ENCODE measurements around the gene SIX6. TPM values are rescaled to one million over a fixed set of nuclear protein-coding genes. Genes with fewer than 3 reads are reported as not detected.

SIX6 gene
- total RNA-seq, 1 experiment from 2014 or later: not detected

DNA sequence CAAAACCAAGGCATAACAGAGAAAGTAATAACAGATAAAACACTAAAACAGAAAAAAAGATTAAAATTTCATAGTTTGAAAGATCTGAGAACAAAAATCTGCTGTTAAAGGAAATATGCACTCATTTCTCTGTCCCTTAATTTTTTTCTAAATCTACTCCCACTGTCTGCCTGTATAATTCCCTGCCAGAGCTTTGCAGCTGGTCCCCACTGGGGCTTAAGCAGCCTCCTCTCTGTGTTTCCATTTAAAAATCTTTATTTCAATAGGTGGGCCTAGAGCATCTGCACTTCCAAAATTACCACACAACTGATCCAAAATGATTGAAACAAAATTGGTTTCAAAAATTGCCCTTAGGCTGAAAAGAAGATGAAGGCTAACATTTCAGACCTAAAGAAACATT, 6.4 kb upstream of the SIX6 start:
- no peaks in the 10 kb centered on the region for H3F3A ChIP-seq (ENCODE audit: insufficient read depth, low read depth)
- TF ChIP-seq EZH2 (IDR thresholded peaks at IDR 0.05; ENCODE audit: low read depth): no peak
- TF ChIP-seq, protein P1, sequence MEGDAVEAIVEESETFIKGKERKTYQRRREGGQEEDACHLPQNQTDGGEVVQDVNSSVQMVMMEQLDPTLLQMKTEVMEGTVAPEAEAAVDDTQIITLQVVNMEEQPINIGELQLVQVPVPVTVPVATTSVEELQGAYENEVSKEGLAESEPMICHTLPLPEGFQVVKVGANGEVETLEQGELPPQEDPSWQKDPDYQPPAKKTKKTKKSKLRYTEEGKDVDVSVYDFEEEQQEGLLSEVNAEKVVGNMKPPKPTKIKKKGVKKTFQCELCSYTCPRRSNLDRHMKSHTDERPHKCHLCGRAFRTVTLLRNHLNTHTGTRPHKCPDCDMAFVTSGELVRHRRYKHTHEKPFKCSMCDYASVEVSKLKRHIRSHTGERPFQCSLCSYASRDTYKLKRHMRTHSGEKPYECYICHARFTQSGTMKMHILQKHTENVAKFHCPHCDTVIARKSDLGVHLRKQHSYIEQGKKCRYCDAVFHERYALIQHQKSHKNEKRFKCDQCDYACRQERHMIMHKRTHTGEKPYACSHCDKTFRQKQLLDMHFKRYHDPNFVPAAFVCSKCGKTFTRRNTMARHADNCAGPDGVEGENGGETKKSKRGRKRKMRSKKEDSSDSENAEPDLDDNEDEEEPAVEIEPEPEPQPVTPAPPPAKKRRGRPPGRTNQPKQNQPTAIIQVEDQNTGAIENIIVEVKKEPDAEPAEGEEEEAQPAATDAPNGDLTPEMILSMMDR (conservative IDR thresholded peaks at IDR 0.05): no peak
- no peaks in the 10 kb centered on the region for H3K36me3 ChIP-seq (ENCODE audit: low read depth)
- intact Hi-C loops (cut with micrococcal nuclease; ENCODE audit: unreplicated experiment): no loop called here
- no peaks in the 10 kb centered on the region for H3K9me3 ChIP-seq (ENCODE audit: insufficient read depth, low read depth)
- H3K9me2 ChIP-seq (ENCODE audit: insufficient read depth): no peaks in the 10 kb centered on the region
- POLR2A ChIA-PET (ENCODE audit: unreplicated experiment): no interaction called here
- no peak overlapping the region for H3K4me2 ChIP-seq
- H3K79me2 ChIP-seq (ENCODE audit: low read depth): no peaks in the 10 kb centered on the region
- peaks cover 4% of the 10 kb centered on the region; the same call in 1 of the 2 replicates for H3K27me3 ChIP-seq (ENCODE audit: insufficient read depth, low read depth)
- BruUV-seq (replicated peaks): no TSS peak
- H3K27ac ChIP-seq: no peak overlapping the region
- no peak overlapping the region for H2AFZ ChIP-seq
- no peaks in the 10 kb centered on the region for H3K4me1 ChIP-seq (replicated peaks; ENCODE audit: insufficient read depth)
- no peak overlapping the region for H3K4me3 ChIP-seq
- no peak for DNase-seq
- H4K20me1 ChIP-seq (ENCODE audit: insufficient read depth): no peaks in the 10 kb centered on the region
- CTCF ChIA-PET: no interaction called here

DNA sequence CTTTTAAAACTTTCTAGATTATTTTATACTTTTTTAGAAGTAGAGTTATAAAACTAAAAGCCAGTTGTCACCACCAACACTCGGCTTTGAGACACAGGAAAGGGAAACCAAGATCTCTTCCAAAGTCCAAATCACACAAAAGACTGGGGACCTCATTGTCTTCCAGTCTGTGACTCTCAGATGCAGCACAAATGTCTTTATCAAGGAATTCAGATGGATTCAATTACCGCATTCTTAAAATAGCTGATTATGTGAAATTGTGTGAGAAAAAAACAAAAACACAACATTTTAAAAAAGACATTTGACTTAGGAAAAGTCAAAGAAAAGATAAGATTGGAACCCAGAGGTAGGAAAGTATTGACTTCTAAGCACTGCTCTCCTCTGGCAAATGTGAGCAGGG, 3.5 kb upstream of the SIX6 start:
- no peaks in the 10 kb centered on the region for H3K36me3 ChIP-seq (ENCODE audit: low read depth)
- no peaks in the 10 kb centered on the region for H3K79me2 ChIP-seq (ENCODE audit: low read depth)
- H3K27me3 ChIP-seq (ENCODE audit: insufficient read depth, low read depth): peaks cover 12% of the 10 kb centered on the region
- H3F3A ChIP-seq (ENCODE audit: insufficient read depth, low read depth): no peaks in the 10 kb centered on the region
- no peak overlapping the region for H2AFZ ChIP-seq
- H3K4me2 ChIP-seq: no peak overlapping the region
- no TSS peak for BruUV-seq (replicated peaks)
- no peaks in the 10 kb centered on the region for H3K9me3 ChIP-seq (ENCODE audit: insufficient read depth, low read depth)
- H3K4me3 ChIP-seq: no peak overlapping the region
- intact Hi-C loops (cut with micrococcal nuclease; ENCODE audit: unreplicated experiment): no loop called here
- H3K4me1 ChIP-seq (replicated peaks; ENCODE audit: insufficient read depth): no peaks in the 10 kb centered on the region
- DNase-seq: no peak
- POLR2A ChIA-PET (ENCODE audit: unreplicated experiment): no interaction called here
- CTCF ChIA-PET: no interaction called here
- no peaks in the 10 kb centered on the region for H4K20me1 ChIP-seq (ENCODE audit: insufficient read depth)
- TF ChIP-seq, protein P1 (conservative IDR thresholded peaks at IDR 0.05): no peak
- TF ChIP-seq EZH2 (IDR thresholded peaks at IDR 0.05; ENCODE audit: low read depth): no peak
- H3K9me2 ChIP-seq (ENCODE audit: insufficient read depth): no peaks in the 10 kb centered on the region
- H3K27ac ChIP-seq: no peak overlapping the region

DNA sequence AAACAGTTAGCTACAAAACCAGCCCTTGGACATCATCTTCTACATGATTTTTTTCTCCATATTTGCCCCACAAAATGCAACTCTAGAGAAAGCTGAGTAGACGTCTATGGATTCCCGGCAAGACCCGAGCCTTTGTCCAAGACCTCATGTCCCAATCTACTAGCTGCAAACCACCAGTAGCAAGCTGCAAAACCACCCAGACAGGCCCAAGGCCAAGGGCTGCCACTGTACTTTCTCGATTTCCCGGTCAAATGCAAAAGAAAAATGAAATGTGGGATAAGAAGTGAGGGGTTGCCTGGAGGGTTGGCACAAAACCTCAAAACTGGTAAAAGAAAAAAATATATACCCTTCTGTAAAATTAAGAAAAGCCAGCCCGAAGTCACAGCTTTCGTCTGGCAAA, 2.9 kb upstream of the SIX6 start:
- H3K27me3 ChIP-seq (ENCODE audit: insufficient read depth, low read depth): peaks cover 12% of the 10 kb centered on the region
- H3K79me2 ChIP-seq (ENCODE audit: low read depth): no peaks in the 10 kb centered on the region
- no peaks in the 10 kb centered on the region for H3K36me3 ChIP-seq (ENCODE audit: low read depth)
- H3K4me2 ChIP-seq: no peak overlapping the region
- TF ChIP-seq, protein P1 (conservative IDR thresholded peaks at IDR 0.05): no peak
- TF ChIP-seq EZH2 (IDR thresholded peaks at IDR 0.05; ENCODE audit: low read depth): no peak
- no peak for DNase-seq
- H3K27ac ChIP-seq: no peak overlapping the region
- no peaks in the 10 kb centered on the region for H4K20me1 ChIP-seq (ENCODE audit: insufficient read depth)
- H3K9me2 ChIP-seq (ENCODE audit: insufficient read depth): no peaks in the 10 kb centered on the region
- intact Hi-C loops (cut with micrococcal nuclease; ENCODE audit: unreplicated experiment): no loop called here
- no peaks in the 10 kb centered on the region for H3K9me3 ChIP-seq (ENCODE audit: insufficient read depth, low read depth)
- POLR2A ChIA-PET (ENCODE audit: unreplicated experiment): no interaction called here
- no peak overlapping the region for H3K4me3 ChIP-seq
- BruUV-seq (replicated peaks): no TSS peak
- H3F3A ChIP-seq (ENCODE audit: insufficient read depth, low read depth): no peaks in the 10 kb centered on the region
- H2AFZ ChIP-seq: no peak overlapping the region
- CTCF ChIA-PET: no interaction called here
- H3K4me1 ChIP-seq (replicated peaks; ENCODE audit: insufficient read depth): no peaks in the 10 kb centered on the region
